Activated CD8-positive, alpha-beta memory T cell treated with anti-CD3 and anti-CD28 coated beads, Interleukin-2, amount 10 ng/mL, durations not matched to agents 7 days and 5 days (primary cell): ENCODE results near the gene TPT1. TPM values are rescaled to one million over a fixed set of nuclear protein-coding genes. Genes with fewer than 3 reads are reported as not detected.
A peak's percentile ranks its signal among the peaks of the same experiment; 100 is the strongest.

Experiments used
- ATAC-seq: fragments of 150-1000 bp; cut with Tn5 transposase; one replicate; pipeline ENCODE4 v1.10.0; 2021; ENCODE audit warnings: moderate library complexity
- CTCF ChIA-PET: fragments of 350-600 bp; sonication (Branson Sonifier 250); formaldehyde crosslinking; loops from one replicate; lab custom pipeline; 2021; ENCODE audit warnings: antibody characterized with exemption; lab: Charles Lee
- DNase-seq: peaks from one replicate; pipeline ENCODE4 v3.0.0-alpha.2; 2020
- H3K27ac Mint-ChIP-seq: one replicate; pipeline ENCODE4 v1.8.0; 2021; ENCODE audit warnings: mild to moderate bottlenecking, mixed read lengths
- H3K27me3 Mint-ChIP-seq: one replicate; pipeline ENCODE4 v1.8.0; 2021; ENCODE audit warnings: mixed read lengths
- H3K36me3 Mint-ChIP-seq: one replicate; pipeline ENCODE4 v1.8.0; 2021; ENCODE audit warnings: mild to moderate bottlenecking, mixed read lengths
- H3K4me1 Mint-ChIP-seq: one replicate; pipeline ENCODE4 v1.8.0; 2021; ENCODE audit warnings: mixed read lengths
- H3K4me3 Mint-ChIP-seq: one replicate; pipeline ENCODE4 v1.8.0; 2021; ENCODE audit warnings: mild to moderate bottlenecking, moderate library complexity, mixed read lengths
- H3K9me3 Mint-ChIP-seq: one replicate; pipeline ENCODE4 v1.8.0; 2022; ENCODE audit warnings: low read depth, mixed read lengths
- total RNA-seq, 2 experiments: library from RNA; stranded (reverse); gene quantifications; one replicate each; pipeline ENCODE4 v1.2.3, GENCODE V29; 2021

The TPT1 gene
- total RNA-seq, 2 experiments from 2014 or later = 3,114 to 3,198 TPM

DNA sequence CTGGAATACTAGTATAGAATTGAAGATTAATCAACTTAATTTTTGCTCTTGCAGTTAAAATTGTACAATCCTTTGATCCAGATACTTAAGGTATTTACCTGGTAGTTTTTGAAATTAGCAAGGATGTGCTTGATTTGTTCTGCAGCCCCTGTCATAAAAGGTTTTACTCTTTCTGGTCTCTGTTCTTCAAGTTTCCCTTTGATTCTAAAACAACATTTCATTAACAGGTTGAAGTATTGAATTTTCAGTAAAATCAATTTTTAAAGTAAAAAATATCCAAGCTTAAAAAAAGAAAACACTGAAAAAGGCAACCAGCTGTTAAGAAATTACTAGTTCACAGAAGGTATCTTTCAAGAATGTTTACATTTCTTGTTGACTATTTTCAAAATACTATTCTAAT, 1.6 kb downstream of the TPT1 start:
- Mint-ChIP-seq H3K4me1 (peaks cover 64% of the 10 kb centered on the region), H3K4me3 (peak overlapping the region; percentile 92), H3K36me3 (peaks cover 60% of the 10 kb centered on the region), H3K27me3 (no peaks in the 10 kb centered on the region), H3K9me3 (no peaks in the 10 kb centered on the region), H3K27ac (peak overlapping the region; percentile 100)
- DNase-seq (no peak), ATAC-seq (no peak)
- CTCF ChIA-PET = interaction anchor here (0.7 to 8.1 kb wide), 5 partner anchors 16 to 151 kb away, joined by 3 to 52 read pairs (median 3); no protein-coding TSS in a partner anchor

DNA sequence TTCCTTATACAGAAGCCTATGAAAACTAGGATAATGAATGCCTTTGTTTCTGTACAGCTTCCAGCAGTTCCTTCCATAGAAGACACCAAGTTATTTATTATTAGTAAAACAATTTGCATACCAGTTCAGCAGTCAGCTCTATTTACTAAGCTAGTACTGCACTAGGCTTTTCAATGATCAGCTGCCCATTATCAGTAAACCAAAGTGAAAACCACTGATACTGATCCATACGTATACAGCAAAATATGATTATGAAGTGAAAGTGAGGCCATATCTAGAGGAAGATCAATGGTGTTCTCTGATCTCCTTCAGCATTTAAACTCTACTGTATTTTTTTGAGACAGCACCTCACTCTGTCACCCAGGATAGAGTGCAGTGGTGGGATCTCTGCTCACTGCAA, 3.2 kb downstream of the TPT1 start:
- ATAC-seq = no peak
- peak overlapping the region; percentile 69 for H3K27ac Mint-ChIP-seq
- H3K9me3 Mint-ChIP-seq = no peaks in the 10 kb centered on the region
- no peaks in the 10 kb centered on the region for H3K27me3 Mint-ChIP-seq
- H3K4me1 Mint-ChIP-seq = peaks cover 75% of the 10 kb centered on the region
- peak overlapping the region; percentile 92 for H3K4me3 Mint-ChIP-seq
- CTCF ChIA-PET = interaction anchor here (1.5 to 8.1 kb wide), 2 partner anchors 33 to 57 kb away, joined by 3 to 52 read pairs; no protein-coding TSS in a partner anchor
- peaks cover 70% of the 10 kb centered on the region for H3K36me3 Mint-ChIP-seq
- DNase-seq = no peak

DNA sequence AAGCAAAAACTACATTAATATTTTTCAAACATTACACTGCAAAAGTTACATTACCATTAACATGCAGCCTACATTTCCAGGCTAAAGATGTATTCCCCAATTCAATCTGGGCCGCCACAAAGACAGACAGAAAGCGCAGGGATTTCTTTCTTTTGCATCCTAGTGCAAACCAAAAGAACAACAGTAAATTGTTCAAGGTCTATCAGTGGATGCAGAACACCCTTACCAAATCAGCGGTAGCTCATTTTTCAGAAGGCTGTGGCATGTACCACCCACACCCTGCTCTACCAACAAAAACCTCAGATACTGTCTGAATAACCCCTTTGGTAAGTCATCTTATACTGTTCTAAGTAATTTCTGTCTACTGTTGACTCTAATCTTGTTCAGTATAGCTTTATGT, 3.6 kb downstream of the TPT1 start:
- CTCF ChIA-PET = interaction anchor here (1.5 to 8.1 kb wide), 2 partner anchors 33 to 58 kb away, joined by 3 to 52 read pairs; no protein-coding TSS in a partner anchor

GRCh38 chr13:45336025-45336800, 4.8 kb downstream of the TPT1 start:
- Mint-ChIP-seq H3K36me3 (peaks cover 73% of the 10 kb centered on the region), H3K9me3 (no peaks in the 10 kb centered on the region), H3K4me3 (peak overlapping the region; percentile 26), H3K27ac (peak overlapping the region; percentile 6), H3K27me3 (no peaks in the 10 kb centered on the region), H3K4me1 (peaks cover 75% of the 10 kb centered on the region)
- DNase-seq = no peak
- ATAC-seq = no peak
- CTCF ChIA-PET = interaction anchor here (1.2 to 2.0 kb wide), 2 partner anchors 20 to 35 kb away, joined by 3 to 6 read pairs; no protein-coding TSS in a partner anchor

More for the DNA sequence above, 3.6 kb downstream of the TPT1 start:
- Mint-ChIP-seq H3K4me1 (peaks cover 74% of the 10 kb centered on the region), H3K9me3 (no peaks in the 10 kb centered on the region), H3K36me3 (peaks cover 73% of the 10 kb centered on the region), H3K4me3 (peak overlapping the region; percentile 92), H3K27ac (peak overlapping the region; percentile 69), H3K27me3 (no peaks in the 10 kb centered on the region)
- ATAC-seq (no peak), DNase-seq (no peak)

GRCh38 chr13:45335397-45336024, 5.5 kb downstream of the TPT1 start:
- peak overlapping the region; percentile 61 for H3K4me3 Mint-ChIP-seq
- H3K4me1 Mint-ChIP-seq = peaks cover 80% of the 10 kb centered on the region
- CTCF ChIA-PET = interaction anchor here (1.2 to 2.0 kb wide), 2 partner anchors 21 to 36 kb away, joined by 3 to 6 read pairs; no protein-coding TSS in a partner anchor
- no peaks in the 10 kb centered on the region for H3K9me3 Mint-ChIP-seq
- peak overlapping the region; percentile 85 for H3K27ac Mint-ChIP-seq
- H3K27me3 Mint-ChIP-seq = no peaks in the 10 kb centered on the region
- ATAC-seq (no peak), DNase-seq (no peak)
- H3K36me3 Mint-ChIP-seq = peaks cover 70% of the 10 kb centered on the region

DNA sequence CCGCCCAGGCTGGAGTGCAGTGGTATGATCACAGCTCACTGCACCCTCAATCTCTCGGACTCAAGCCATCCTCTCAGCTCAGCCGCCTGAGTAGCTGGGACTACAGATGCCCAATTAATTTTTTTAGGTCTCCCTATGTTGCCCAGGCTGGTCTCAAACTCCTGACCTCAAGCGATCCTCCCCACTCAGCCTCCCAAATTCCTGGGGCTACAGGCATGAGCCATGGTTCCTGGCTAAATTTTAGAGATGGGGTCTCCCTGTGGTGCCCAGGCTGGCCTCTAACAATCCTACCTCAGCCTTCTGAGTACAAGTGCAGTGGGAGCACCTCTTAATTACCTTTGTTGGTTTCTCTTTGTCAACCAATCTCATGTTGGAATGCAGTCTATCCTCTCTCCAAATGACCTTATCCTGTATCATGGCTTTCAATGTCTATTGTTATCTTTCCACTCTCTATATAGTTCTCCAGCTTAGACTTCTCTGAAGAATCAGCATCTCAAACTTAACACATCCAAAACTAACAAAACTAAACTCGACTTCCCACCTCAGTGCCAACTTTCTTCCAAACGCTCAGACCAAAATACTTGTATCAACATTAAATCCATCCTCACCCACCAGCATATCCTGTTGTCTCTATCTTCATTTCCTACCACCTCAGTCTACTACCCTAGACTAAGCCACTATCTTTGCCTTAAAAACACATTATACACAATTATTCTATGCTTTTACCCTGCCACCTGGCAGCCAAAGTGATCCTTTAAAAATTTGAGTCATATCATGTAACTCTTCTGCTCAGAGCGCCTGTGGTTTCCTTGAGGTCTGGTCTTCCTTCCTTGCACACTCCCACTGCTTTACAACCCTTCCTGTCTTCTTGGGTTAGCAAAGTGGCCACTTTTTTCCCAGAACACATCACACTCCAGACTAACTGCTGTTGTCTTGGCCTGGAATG, 6.7 kb downstream of the TPT1 start:
- no peaks in the 10 kb centered on the region for H3K27me3 Mint-ChIP-seq
- peak overlapping the region; percentile 85 for H3K27ac Mint-ChIP-seq
- peak overlapping the region; percentile 61 for H3K4me3 Mint-ChIP-seq
- DNase-seq = peak; percentile 79
- H3K36me3 Mint-ChIP-seq = peaks cover 59% of the 10 kb centered on the region
- CTCF ChIA-PET = interaction anchor here (0.6 to 2.1 kb wide), 3 partner anchors 36 to 85 kb away, joined by 3 to 6 read pairs (median 6); no protein-coding TSS in a partner anchor
- ATAC-seq = peak; percentile 57
- H3K9me3 Mint-ChIP-seq = no peaks in the 10 kb centered on the region
- H3K4me1 Mint-ChIP-seq = peaks cover 90% of the 10 kb centered on the region

- CTCF ChIA-PET = interaction anchor here (0.6 to 2.1 kb wide), 3 partner anchors 37 to 286 kb away, joined by 3 to 6 read pairs (median 6); no protein-coding TSS in a partner anchor
Measured at GRCh38 chr13:45333251-45333976, 7.6 kb downstream of the TPT1 start.

GRCh38 chr13:45332831-45333219, 8.2 kb downstream of the TPT1 start:
- no peak overlapping the region for H3K27ac Mint-ChIP-seq
- DNase-seq (no peak), ATAC-seq (no peak)
- peaks cover 45% of the 10 kb centered on the region for H3K36me3 Mint-ChIP-seq
- no peaks in the 10 kb centered on the region for H3K27me3 Mint-ChIP-seq
- H3K9me3 Mint-ChIP-seq = no peaks in the 10 kb centered on the region
- H3K4me3 Mint-ChIP-seq = no peak overlapping the region
- peaks cover 85% of the 10 kb centered on the region for H3K4me1 Mint-ChIP-seq
- CTCF ChIA-PET = interaction anchor here (2.0 to 2.1 kb wide), 2 partner anchors 38 to 286 kb away, joined by 6 read pairs; no protein-coding TSS in a partner anchor

More at GRCh38 chr13:45333251-45333976, 7.6 kb downstream of the TPT1 start:
- peaks cover 88% of the 10 kb centered on the region for H3K4me1 Mint-ChIP-seq
- H3K9me3 Mint-ChIP-seq = no peaks in the 10 kb centered on the region
- no peak for DNase-seq
- peaks cover 51% of the 10 kb centered on the region for H3K36me3 Mint-ChIP-seq
- H3K27ac Mint-ChIP-seq = peak overlapping the region; percentile 27
- no peak for ATAC-seq
- H3K27me3 Mint-ChIP-seq = no peaks in the 10 kb centered on the region
- no peak overlapping the region for H3K4me3 Mint-ChIP-seq

DNA sequence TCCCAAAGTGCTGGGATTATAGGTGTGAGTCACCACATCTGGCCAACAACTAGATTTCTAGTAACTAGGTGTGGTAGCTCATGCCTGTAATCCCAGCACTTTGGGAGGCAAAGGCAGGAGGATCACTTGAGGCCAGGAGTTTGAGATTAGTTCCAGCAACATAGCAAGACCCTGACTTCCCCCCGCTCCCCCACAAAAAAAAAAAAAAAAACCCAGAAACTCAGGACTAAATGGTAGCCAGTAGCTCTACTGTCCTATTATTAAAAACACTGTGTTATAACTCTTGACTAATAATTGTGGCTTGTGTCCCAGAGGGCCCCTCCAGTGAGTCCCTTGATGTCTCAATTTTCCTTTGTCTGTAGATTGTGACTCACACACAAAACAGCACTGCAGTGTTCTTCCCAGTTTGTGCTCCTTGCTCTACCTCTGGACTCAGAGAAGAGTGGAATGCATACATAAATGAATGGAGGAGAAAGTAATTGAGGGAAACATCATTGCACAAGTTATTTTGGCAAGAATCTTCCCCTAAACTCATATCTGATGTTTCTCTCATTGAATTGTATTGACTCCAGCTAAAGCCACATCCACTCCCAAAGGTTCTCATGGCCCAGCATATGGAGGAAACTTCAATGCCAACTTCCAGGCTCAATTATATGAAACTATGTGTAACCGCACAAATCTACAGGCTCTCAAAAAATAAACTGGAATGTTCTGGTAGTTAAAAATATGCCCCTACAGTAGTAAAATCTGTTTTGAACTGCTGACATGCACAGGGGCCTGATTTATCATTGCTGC, 8.8 kb downstream of the TPT1 start:
- no peak overlapping the region for H3K4me3 Mint-ChIP-seq
- ATAC-seq = no peak
- DNase-seq = no peak
- no peak overlapping the region for H3K27ac Mint-ChIP-seq
- peaks cover 39% of the 10 kb centered on the region for H3K36me3 Mint-ChIP-seq
- H3K27me3 Mint-ChIP-seq = no peaks in the 10 kb centered on the region
- no peaks in the 10 kb centered on the region for H3K9me3 Mint-ChIP-seq
- peaks cover 85% of the 10 kb centered on the region for H3K4me1 Mint-ChIP-seq
- CTCF ChIA-PET = interaction anchor here (2.0 to 2.1 kb wide), 2 partner anchors 38 to 285 kb away, joined by 6 read pairs; no protein-coding TSS in a partner anchor

GRCh38 chr13:45331692-45332035, 9.3 kb downstream of the TPT1 start:
- CTCF ChIA-PET = interaction anchor here (1.4 to 2.0 kb wide), 2 partner anchors 10 to 285 kb away, joined by 4 to 6 read pairs; no protein-coding TSS in a partner anchor
- H3K27me3 Mint-ChIP-seq = no peaks in the 10 kb centered on the region
- H3K4me3 Mint-ChIP-seq = no peak overlapping the region
- H3K36me3 Mint-ChIP-seq = peaks cover 33% of the 10 kb centered on the region
- peak overlapping the region; percentile 28 for H3K27ac Mint-ChIP-seq
- DNase-seq (no peak), ATAC-seq (no peak)
- peaks cover 83% of the 10 kb centered on the region for H3K4me1 Mint-ChIP-seq
- no peaks in the 10 kb centered on the region for H3K9me3 Mint-ChIP-seq

DNA sequence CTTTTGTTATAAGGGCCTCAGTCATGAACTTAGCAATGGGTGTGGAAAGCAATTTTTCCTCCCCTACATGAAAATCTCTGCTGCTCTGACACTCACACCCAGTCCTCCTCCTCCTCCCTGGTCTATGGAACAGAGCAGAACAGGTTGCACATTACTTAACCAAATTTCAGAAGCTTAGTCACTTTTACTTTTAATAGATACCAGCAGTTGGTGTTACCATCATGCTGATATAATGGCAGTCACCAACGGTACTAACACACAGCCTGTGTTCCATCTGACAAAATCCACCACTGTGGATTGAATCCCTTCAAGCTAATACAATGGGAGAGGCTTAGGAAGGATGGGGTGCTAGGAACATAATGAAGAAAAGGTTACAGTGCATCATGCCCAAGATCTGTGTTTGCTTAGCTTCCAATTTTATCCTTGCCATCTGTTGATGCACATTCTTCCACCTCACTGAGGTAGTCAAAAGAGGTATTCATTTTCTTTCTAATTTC, 9.8 kb downstream of the TPT1 start:
- CTCF ChIA-PET = interaction anchor here (1.4 kb wide), 1 partner anchor 11 kb away, joined by 4 read pairs; no protein-coding TSS in a partner anchor
- ATAC-seq (no peak), DNase-seq (no peak)
- no peaks in the 10 kb centered on the region for H3K9me3 Mint-ChIP-seq
- peaks cover 78% of the 10 kb centered on the region for H3K4me1 Mint-ChIP-seq
- peaks cover 28% of the 10 kb centered on the region for H3K36me3 Mint-ChIP-seq
- H3K27me3 Mint-ChIP-seq = no peaks in the 10 kb centered on the region
- peak overlapping the region; percentile 28 for H3K27ac Mint-ChIP-seq
- no peak overlapping the region for H3K4me3 Mint-ChIP-seq
